22Rv1 (cell line): ENCODE results near the gene ABCB8.

Experiments used
- H3K27ac ChIP-seq: fragments of 450-650 bp; 2 replicates; pipeline ENCODE4 v1.5.1; 2017
- CTCF ChIP-seq: fragments of 450-650 bp; IDR thresholded peaks from 2 replicates; pipeline ENCODE4 v1.5.1; 2017; ENCODE audit warnings: mild to moderate bottlenecking
- ZFX ChIP-seq: fragments of 450-650 bp; IDR thresholded peaks from 2 replicates; pipeline ENCODE4 v1.6.1; 2017; ENCODE audit warnings: antibody characterized with exemption, borderline replicate concordance

Gene ABCB8

GRCh38 chr7:151045967-151046366, 17.7 kb downstream of the ABCB8 start:
- no peak overlapping the region for H3K27ac ChIP-seq
- TF ChIP-seq CTCF (no peak), ZFX (no peak)

GRCh38 chr7:151046603-151047573, 18.6 kb downstream of the ABCB8 start:
- TF ChIP-seq CTCF, result no peak
- no peak for TF ChIP-seq ZFX
- peak overlapping the region; percentile 33; the same call in 1 of the 2 replicates for H3K27ac ChIP-seq

- no peak for TF ChIP-seq ZFX
- H3K27ac ChIP-seq, result peak within 1 kb of the TSS; percentile 33; the same call in 1 of the 2 replicates
Measured at GRCh38 chr7:151047976-151048815, 19.9 kb downstream of the ABCB8 start, which contains the start of gene ASIC3. TSS of gene ASIC3 (plus strand) at chr7:151048531. CDS start at chr7:151048886, 355 bp downstream.

GRCh38 chr7:151048911-151049463, 20.7 kb downstream of the ABCB8 start:
- TF ChIP-seq CTCF (no peak), ZFX (no peak)
- H3K27ac ChIP-seq, result no peak overlapping the region

GRCh38 chr7:151051108-151051507, 22.9 kb downstream of the ABCB8 start:
- no peak overlapping the region for H3K27ac ChIP-seq
- no peak for TF ChIP-seq ZFX
- TF ChIP-seq CTCF, result no peak

- no peak overlapping the region for H3K27ac ChIP-seq
- TF ChIP-seq CTCF, result no peak
- no peak for TF ChIP-seq ZFX
Measured at GRCh38 chr7:151053096-151053495, 24.8 kb downstream of the ABCB8 start.

- no peak for TF ChIP-seq CTCF
- TF ChIP-seq ZFX, result no peak
- no peak overlapping the region for H3K27ac ChIP-seq
Measured at GRCh38 chr7:151053751-151054150, 25.5 kb downstream of the ABCB8 start.
